ENCODE data around the gene ZDHHC7.

Gene ZDHHC7

DNA sequence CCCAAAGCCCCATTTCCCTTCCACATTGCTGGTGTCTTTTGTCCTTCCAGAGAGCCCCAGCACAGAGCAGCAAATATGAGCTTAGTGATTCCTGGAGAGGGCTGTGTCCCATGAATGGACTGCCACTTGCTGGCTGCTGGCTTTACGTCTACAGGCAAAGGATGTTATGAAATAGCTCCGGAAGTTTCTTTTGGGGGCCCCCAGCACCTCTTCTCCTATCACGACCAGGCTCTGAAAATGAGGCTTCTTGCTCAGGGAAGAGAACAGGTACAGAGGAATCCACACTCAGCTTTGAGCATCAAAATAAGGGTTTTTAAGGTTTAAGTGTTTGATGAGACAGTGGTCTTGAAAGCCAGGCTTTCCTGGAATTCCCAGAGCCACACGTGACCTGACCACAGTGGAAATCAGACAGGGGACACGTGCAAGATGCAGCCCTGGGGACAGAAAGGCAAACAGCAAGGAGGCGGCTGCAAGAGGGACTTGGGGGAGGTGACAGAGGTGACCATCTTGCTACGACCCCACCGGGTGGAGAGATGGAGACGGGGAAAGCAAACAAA is 58.1 kb downstream of the ZDHHC7 start:
- no peak for DNase-seq
- Histone ChIP-seq H3K9me3 (ENCODE audit: severe bottlenecking) (no peaks in the 10 kb centered on the region), H3K36me3 (no peaks in the 10 kb centered on the region), H3K4me3 (ENCODE audit: low read depth, low read length) (no peak overlapping the region), H3K27ac (peak overlapping the region; percentile 96), H3K27me3 (ENCODE audit: insufficient read depth, low read depth, severe bottlenecking) (no peaks in the 10 kb centered on the region)
- TF ChIP-seq, protein P1, sequence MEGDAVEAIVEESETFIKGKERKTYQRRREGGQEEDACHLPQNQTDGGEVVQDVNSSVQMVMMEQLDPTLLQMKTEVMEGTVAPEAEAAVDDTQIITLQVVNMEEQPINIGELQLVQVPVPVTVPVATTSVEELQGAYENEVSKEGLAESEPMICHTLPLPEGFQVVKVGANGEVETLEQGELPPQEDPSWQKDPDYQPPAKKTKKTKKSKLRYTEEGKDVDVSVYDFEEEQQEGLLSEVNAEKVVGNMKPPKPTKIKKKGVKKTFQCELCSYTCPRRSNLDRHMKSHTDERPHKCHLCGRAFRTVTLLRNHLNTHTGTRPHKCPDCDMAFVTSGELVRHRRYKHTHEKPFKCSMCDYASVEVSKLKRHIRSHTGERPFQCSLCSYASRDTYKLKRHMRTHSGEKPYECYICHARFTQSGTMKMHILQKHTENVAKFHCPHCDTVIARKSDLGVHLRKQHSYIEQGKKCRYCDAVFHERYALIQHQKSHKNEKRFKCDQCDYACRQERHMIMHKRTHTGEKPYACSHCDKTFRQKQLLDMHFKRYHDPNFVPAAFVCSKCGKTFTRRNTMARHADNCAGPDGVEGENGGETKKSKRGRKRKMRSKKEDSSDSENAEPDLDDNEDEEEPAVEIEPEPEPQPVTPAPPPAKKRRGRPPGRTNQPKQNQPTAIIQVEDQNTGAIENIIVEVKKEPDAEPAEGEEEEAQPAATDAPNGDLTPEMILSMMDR (IDR thresholded peaks at IDR 0.05; ENCODE audit: low read depth, low read length): no peak

DNA sequence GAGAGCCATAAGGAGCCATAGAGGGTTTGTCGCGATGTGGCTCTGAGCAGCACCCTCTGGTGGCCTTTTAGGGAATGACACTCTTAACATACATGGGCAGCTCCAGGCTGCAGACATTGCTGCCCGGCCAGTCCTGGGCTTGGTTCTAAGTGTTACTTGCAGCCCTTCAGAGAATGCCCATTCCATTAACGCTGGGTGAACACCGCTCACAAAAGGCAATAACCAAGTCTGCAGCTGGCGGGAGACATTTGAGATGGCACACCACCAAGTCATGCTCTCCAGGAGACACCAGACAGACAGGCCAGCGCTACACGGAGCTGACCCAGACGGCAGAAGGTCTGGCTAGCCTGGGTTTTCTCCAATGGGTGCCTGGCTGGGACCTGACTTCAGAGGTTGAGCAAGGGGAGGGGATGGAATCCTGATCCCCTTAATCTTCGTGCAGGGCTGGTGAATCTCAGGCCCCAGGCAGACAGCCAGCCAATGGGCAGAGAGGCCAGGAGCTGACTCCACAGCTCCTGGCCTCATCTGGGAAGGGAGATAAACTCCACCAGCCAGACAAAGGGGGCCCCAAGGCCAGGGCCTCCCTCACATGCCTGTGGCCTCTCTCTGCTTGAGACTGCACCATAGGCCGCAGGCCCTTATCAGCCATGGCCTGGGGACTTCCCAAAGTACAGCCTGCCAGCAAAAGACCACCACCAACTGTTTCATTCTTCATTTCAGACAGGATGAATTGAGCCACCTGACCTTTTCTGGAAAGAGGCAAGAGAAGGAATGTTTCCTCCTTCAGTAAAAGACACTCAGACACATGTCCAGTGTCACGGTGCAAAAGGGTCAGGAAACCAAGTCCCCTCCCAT is 58.8 kb downstream of the ZDHHC7 start:
- Histone ChIP-seq H3K9me3 (ENCODE audit: severe bottlenecking) (no peaks in the 10 kb centered on the region), H3K4me3 (ENCODE audit: low read depth, low read length) (no peak overlapping the region), H3K27me3 (ENCODE audit: insufficient read depth, low read depth, severe bottlenecking) (no peaks in the 10 kb centered on the region), H3K27ac (peak overlapping the region; percentile 96), H3K36me3 (no peaks in the 10 kb centered on the region)
- DNase-seq: peak; percentile 86
- TF ChIP-seq, protein P1 (IDR thresholded peaks at IDR 0.05; ENCODE audit: low read depth, low read length): peak; percentile 79

DNA sequence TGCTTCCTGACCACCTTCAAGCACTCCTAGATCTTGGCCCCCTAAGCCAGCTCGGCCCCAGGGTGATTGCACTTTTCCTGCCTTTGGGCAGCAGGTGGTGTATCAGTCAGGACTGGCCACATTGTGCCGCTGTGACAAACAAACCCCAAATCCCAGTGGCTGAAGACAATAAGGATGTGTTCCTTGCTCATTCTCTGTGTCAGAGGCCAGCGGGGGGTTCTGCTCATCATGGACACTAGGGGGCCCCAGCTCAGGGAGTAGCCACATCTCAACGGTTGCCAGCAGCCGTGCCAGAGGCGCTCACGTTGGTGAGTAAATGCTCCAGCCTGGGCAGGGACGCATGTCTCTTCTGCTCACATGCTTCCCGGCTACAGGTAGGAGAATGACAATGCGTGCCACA is 60.4 kb downstream of the ZDHHC7 start:
- Histone ChIP-seq H3K36me3 (no peaks in the 10 kb centered on the region), H3K27me3 (ENCODE audit: insufficient read depth, low read depth, severe bottlenecking) (no peaks in the 10 kb centered on the region), H3K27ac (no peak overlapping the region), H3K9me3 (ENCODE audit: severe bottlenecking) (no peaks in the 10 kb centered on the region), H3K4me3 (ENCODE audit: low read depth, low read length) (no peak overlapping the region)
- TF ChIP-seq, protein P1 (IDR thresholded peaks at IDR 0.05; ENCODE audit: low read depth, low read length): 0 out of 2 replicates have a peak, but pooled peaks have one; percentile 24
- DNase-seq: peak; percentile 22

DNA sequence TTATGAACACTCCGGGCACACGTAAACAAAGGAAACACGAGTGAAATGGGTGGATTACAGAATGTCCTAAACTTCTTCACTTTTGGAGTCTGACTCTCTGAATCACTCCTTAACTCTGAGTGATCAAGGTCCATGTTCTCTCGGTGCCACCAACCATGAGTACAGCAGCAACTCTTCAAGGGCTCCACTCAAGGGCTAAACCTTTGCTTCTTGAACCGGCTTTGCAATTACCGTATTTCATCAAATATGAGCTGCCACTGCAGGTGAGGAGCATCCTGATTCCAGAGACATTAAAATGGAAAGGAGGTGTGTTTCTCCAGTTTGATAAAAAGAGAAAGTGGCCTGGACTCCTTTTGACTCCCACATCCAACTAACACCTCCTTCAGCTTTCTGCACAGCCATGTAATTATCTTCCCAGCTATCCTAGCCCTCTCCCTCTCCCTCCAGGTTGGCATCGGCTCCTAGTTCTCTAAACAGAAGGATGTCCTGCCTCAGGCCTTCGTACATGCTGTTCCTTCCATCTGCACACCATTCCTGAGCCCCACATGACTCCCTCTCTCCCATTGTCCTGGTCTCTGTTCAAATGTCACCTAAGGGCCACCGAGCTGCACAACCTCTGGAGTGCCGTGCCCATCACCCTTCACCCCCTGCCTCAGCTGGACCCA is 61.4 kb downstream of the ZDHHC7 start:
- TF ChIP-seq, protein P1 (IDR thresholded peaks at IDR 0.05; ENCODE audit: low read depth, low read length): no peak
- DNase-seq: no peak
- Histone ChIP-seq H3K36me3 (no peaks in the 10 kb centered on the region), H3K9me3 (ENCODE audit: severe bottlenecking) (no peaks in the 10 kb centered on the region), H3K4me3 (ENCODE audit: low read depth, low read length) (no peak overlapping the region), H3K27me3 (ENCODE audit: insufficient read depth, low read depth, severe bottlenecking) (no peaks in the 10 kb centered on the region), H3K27ac (no peak overlapping the region)

DNA sequence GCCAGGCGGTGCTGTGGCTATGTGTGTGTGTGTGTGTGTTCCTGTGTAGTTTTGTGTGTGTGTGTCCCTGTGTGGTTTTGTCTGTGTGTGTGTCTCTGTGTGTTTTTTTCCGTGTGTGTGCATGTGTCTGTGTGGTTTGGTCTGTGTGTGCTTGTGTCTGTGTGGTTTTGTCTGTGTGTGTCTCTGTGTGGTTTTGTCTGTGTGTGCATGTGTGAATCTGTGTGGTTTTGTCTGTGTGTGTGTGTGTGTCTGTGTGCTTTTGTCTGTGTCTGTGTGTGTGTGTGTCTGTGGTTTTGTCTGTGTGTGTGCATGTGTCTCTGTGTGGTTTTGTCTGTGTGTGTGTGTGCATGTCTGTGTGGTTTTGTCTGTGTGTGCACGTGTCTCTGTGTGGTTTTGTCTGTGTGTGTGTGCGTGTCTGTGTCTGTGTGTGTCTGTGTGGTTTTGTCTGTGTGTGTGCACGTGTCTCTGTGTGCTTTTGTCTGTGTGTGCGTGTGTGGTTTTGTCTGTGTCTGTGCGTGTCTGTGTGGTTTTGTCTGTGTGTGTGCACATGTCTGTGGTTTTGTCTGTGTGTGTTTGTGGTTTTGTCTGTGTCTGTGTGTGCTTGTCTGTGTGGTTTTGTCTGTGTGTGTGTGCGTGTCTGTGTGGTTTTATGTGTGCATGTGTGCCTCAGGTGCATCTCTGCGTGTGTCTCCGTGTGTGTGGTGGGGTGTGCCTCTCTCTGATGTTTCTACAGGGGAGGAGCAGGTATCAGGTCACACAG is 62.3 kb downstream of the ZDHHC7 start:
- Histone ChIP-seq H3K9me3 (ENCODE audit: severe bottlenecking) (no peaks in the 10 kb centered on the region), H3K27me3 (ENCODE audit: insufficient read depth, low read depth, severe bottlenecking) (no peaks in the 10 kb centered on the region), H3K27ac (no peak overlapping the region), H3K4me3 (ENCODE audit: low read depth, low read length) (no peak overlapping the region), H3K36me3 (no peaks in the 10 kb centered on the region)
- TF ChIP-seq, protein P1 (IDR thresholded peaks at IDR 0.05; ENCODE audit: low read depth, low read length): no peak
- DNase-seq: no peak
